Stimulated activated naive B cell treated with anti-CD40 and anti-IgM and Interleukin-4, amounts not matched to agents 10 μg/mL and 1 μg/mL and 100 μg/mL, for 72 hours (primary cell): ENCODE measurements around the gene EMP3.

Experiments
- ATAC-seq, 2 donors: fragments of 150-1000 bp; cut with Tn5 transposase; replicated peaks; 2 replicates each; pipeline ENCODE4 v1.10.0; 2021; ENCODE audit warnings: moderate library complexity in 1 of 2
- DNase-seq: peaks from one replicate; pipeline ENCODE4 v3.0.0; 2021
- H3K27ac Mint-ChIP-seq: one replicate; pipeline ENCODE4 v1.8.0; 2022; ENCODE audit warnings: mild to moderate bottlenecking, mixed read lengths
- H3K27me3 Mint-ChIP-seq, 2 donors: one replicate each; pipeline ENCODE4 v1.8.0; 2022; ENCODE audit warnings: mixed read lengths in 2 of 2
- H3K36me3 Mint-ChIP-seq, 2 donors: one replicate each; pipeline ENCODE4 v1.8.0; 2022; ENCODE audit warnings: mixed read lengths in 2 of 2, mild to moderate bottlenecking in 1 of 2
- H3K4me1 Mint-ChIP-seq, 2 donors: one replicate each; pipeline ENCODE4 v1.8.0; 2022; ENCODE audit warnings: mixed read lengths in 2 of 2, mild to moderate bottlenecking in 1 of 2
- H3K4me3 Mint-ChIP-seq, 2 donors: one replicate each; pipeline ENCODE4 v1.8.0; 2022; ENCODE audit warnings: mild to moderate bottlenecking in 2 of 2, mixed read lengths in 2 of 2, moderate library complexity in 1 of 2
- H3K9me3 Mint-ChIP-seq, 2 donors: one replicate each; pipeline ENCODE4 v1.8.0; 2022; ENCODE audit warnings: mixed read lengths in 2 of 2, mild to moderate bottlenecking in 1 of 2

EMP3 gene

DNA sequence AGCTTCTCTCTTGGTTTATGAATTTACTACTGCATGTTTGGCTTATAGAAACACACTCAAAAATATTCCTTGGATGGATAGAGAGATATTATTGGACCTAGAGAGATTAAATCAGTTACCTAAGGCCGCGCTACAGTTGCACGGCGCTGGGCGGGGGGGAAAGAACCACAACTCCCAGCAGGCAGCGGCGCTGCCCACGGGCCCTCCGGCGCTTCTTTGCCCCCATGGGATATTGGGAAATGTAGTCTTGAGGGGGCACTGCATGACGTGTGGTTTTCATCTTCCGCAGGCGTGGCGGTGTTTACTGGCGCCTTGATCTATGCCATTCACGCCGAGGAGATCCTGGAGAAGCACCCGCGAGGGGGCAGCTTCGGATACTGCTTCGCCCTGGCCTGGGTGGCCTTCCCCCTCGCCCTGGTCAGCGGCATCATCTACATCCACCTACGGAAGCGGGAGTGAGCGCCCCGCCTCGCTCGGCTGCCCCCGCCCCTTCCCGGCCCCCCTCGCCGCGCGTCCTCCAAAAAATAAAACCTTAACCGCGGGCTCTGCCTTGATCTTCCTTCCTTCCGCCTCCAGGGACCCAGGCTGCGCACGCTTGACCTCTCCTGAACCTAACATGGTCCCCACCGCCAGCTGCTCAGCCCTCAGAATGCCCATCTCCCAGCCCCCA lies 4.8 kb downstream of the EMP3 start:
- Mint-ChIP-seq H3K4me3 (peak overlapping the region; percentile 83 to 87), H3K27me3 (no peaks in the 10 kb centered on the region), H3K9me3 (no peaks in the 10 kb centered on the region), H3K4me1 (peaks cover 60 to 89% of the 10 kb centered on the region in 2 donors), H3K27ac (peak overlapping the region; percentile 93), H3K36me3 (peaks cover 36 to 53% of the 10 kb centered on the region in 2 donors)
- DNase-seq (peak; percentile 80), ATAC-seq (peak; percentile 35 to 47)

GRCh38 chr19:48332351-48332661 lies 7.0 kb downstream of the EMP3 start:
- Mint-ChIP-seq H3K36me3 (peaks cover 26 to 36% of the 10 kb centered on the region in 2 donors), H3K4me1 (peaks cover 46 to 71% of the 10 kb centered on the region in 2 donors), H3K4me3 (peak overlapping the region; percentile 91 to 92), H3K27me3 (no peaks in the 10 kb centered on the region), H3K9me3 (no peaks in the 10 kb centered on the region), H3K27ac (no peak overlapping the region)
- ATAC-seq (no peak), DNase-seq (no peak)

DNA sequence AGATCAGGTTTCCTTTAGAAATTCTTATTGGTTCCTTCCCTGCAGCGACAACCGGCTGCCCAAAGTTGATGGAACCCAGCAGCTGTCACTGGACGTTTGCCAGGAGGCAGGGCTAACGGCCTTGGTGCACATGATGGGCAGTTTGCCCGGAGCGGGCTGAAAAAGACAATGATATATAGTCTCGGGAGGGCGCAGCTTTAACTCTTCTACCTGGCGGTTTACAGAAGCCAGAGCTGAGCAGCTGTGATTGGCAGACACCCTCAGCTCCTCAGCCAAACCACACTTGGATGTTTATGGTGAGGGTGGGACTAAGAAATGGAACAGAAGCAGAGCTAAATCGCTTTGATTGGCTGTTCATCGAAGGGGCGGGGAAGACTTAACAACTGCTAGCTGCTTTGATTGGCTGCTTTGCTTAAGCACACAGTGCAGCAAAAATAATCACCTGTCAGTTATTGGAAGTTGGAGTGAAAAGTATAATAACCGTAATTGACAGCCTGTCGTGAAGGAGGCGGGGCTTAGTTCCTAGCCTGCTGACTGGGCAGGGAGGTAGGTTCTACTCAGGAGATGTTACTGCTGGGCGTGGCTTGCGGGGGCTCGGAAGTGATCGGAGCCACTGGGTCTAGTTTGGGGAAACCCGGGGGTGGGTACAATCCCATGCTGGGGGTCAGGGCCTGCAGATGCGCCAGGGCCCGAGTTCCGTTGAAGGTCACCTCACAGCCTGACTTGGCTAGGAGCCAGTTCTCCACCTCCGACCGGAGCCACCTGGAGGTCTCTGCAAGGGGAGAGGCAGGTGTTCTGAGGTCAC lies 7.5 kb downstream of the EMP3 start:
- Mint-ChIP-seq H3K9me3 (no peaks in the 10 kb centered on the region), H3K27me3 (no peaks in the 10 kb centered on the region), H3K4me1 (peaks cover 44 to 65% of the 10 kb centered on the region in 2 donors), H3K27ac (peak overlapping the region; percentile 95), H3K4me3 (peak overlapping the region; percentile 91 to 92), H3K36me3 (peaks cover 21 to 31% of the 10 kb centered on the region in 2 donors)
- DNase-seq (peak; percentile 93), ATAC-seq (peak; percentile 73 to 75)

DNA sequence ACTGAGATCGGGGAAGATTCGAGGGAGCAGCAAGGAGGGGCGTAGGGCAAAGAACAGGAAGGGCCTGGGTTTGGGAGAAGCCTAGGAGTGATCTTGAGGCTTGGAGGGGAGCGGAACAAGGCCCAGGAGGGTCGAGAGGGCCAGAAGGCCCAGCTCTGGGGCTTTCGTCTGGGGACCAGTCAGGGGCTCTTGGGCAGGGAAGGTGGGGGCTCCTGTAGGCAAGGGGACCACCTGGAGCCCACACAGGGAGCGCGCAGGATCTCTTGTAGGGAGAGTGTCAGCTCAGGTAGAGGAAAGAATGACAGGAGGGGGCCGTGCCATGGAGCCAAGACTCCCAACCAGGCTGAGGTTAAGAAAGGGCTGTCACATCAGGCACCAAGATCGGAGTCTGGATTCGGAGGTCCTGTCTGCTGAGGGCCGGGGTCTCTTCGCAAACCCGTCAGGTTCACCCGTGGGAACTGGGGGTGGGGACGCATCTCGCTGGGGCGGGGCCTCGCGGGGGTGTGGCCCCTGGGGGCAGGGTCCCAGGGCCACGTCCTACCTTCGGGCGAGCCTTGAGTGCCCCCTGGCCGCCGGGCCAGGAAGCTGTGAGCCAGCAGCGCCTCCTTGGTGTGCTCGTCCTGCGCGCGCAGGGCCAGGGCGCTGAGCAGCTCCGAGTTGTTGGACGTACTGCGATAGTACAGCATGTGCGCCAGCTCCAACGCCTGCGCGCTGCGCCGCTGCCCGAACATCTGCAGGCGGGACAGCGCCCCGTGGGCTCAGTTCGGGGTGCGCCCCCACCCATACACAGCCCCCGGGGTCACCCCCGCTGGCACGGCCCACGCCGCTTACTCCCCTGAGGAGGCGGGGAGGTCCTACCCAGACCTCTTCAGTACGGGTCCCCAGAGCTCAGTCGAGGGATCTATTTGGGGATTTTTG lies 8.4 kb downstream of the EMP3 start:
- DNase-seq, result peak; percentile 91
- Mint-ChIP-seq H3K9me3 (no peaks in the 10 kb centered on the region), H3K4me1 (peaks cover 42 to 59% of the 10 kb centered on the region in 2 donors), H3K36me3 (peaks cover 20 to 26% of the 10 kb centered on the region in 2 donors), H3K27ac (peak overlapping the region; percentile 95), H3K4me3 (peak overlapping the region; percentile 91 to 92), H3K27me3 (no peaks in the 10 kb centered on the region)
- peak; percentile 77 to 78 for ATAC-seq

- DNase-seq (no peak), ATAC-seq (no peak)
- H3K36me3 Mint-ChIP-seq, result peaks cover 5% of the 10 kb centered on the region in 2 donors
- no peak overlapping the region for H3K4me3 Mint-ChIP-seq
- H3K9me3 Mint-ChIP-seq, result no peaks in the 10 kb centered on the region
- H3K27ac Mint-ChIP-seq, result no peak overlapping the region
- no peaks in the 10 kb centered on the region for H3K27me3 Mint-ChIP-seq
- peaks cover 8 to 15% of the 10 kb centered on the region in 2 donors for H3K4me1 Mint-ChIP-seq
These were observed 13.0 kb downstream of the EMP3 start for GRCh38 chr19:48338253-48338755.

DNA sequence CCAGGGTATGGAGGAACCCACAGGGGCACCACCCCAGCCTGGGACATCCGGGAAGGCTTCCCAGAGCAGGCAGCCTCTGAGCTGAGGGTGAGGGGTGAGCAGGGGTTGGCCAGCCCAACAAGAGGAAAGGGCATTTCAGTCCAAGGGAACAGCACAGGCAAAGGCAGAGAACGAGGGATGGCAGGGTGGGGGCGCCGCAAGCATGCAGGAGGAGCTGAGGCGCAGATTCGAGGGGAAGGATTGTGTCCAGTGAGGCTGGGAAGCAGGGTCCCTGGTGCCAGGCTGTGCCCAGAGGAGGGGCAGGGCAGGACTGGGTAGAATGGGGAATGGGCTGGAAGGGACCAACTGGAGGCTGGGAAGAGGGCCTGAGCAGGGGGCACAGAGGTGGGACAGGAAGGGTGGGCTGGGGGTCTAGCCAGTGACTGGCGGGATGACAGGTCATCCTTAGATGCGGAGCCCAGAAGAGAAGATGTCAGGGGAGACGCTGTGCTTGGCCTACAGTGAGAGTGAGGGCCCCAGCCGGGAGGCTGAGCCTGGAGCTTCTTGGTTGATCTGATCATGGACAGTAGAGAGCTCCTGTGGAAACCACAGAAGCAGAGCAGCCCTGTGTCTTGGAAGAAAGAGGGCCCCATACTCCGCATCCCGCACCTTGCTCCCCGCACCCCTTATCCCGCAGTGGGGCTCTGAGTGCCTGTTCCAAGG lies 13.6 kb downstream of the EMP3 start:
- Mint-ChIP-seq H3K27me3 (no peaks in the 10 kb centered on the region), H3K4me3 (no peak overlapping the region), H3K36me3 (peaks cover 5 to 9% of the 10 kb centered on the region in 2 donors), H3K4me1 (peaks cover 5 to 9% of the 10 kb centered on the region in 2 donors), H3K27ac (no peak overlapping the region), H3K9me3 (no peaks in the 10 kb centered on the region)
- no peak for DNase-seq
- ATAC-seq, result no peak

DNA sequence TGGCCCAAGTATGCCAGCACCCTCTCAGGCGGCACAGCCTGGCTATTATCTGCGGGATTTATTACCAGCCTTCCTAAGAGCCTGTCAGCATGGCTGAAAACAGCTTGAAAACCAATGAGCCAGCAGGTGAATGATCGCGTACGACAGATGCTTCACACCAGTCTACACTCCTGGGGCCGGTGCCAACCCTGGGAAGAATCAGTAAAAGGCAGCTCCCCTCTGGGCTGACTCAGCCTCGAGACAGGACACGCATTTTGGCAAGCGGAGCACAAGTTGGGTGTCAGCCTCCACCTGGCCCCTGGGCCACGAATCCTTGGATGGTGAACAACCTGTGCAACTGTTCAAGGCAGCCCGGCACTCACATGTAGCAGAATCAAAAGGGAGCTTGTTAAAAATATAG lies 15.6 kb downstream of the EMP3 start:
- Mint-ChIP-seq H3K4me3 (no peak overlapping the region), H3K27ac (no peak overlapping the region), H3K27me3 (no peaks in the 10 kb centered on the region), H3K9me3 (no peaks in the 10 kb centered on the region), H3K36me3 (peaks cover 11 to 12% of the 10 kb centered on the region in 2 donors), H3K4me1 (no peaks in the 10 kb centered on the region)
- ATAC-seq, result no peak
- DNase-seq, result no peak

GRCh38 chr19:48341515-48342413 lies 16.4 kb downstream of the EMP3 start:
- no peak overlapping the region for H3K27ac Mint-ChIP-seq
- ATAC-seq, result no peak
- no peaks in the 10 kb centered on the region for H3K9me3 Mint-ChIP-seq
- H3K4me1 Mint-ChIP-seq, result no peaks in the 10 kb centered on the region
- H3K27me3 Mint-ChIP-seq, result no peaks in the 10 kb centered on the region
- no peak overlapping the region for H3K4me3 Mint-ChIP-seq
- no peak for DNase-seq
- H3K36me3 Mint-ChIP-seq, result peaks cover 11 to 12% of the 10 kb centered on the region in 2 donors

DNA sequence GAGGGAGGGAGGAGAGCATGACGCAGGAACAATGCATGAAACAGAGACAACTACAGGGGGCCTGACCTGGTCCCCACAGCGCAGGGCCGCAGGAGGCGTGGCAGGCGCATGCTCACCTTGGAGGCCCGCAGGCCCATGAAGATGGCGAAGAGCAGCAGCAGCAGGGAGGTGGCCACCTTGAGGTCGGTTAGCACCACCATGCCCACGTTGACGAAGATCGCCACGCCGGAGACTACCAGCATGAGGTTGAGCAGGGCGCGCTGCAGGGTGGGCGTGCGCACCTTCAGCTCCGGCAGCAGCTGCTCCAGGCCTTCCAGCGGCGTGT lies 17.0 kb downstream of the EMP3 start:
- no peak for ATAC-seq
- no peaks in the 10 kb centered on the region for H3K9me3 Mint-ChIP-seq

GRCh38 chr19:48342841-48343540 lies 17.6 kb downstream of the EMP3 start:
- ATAC-seq (no peak), DNase-seq (no peak)
- Mint-ChIP-seq H3K27me3 (no peaks in the 10 kb centered on the region), H3K36me3 (peaks cover 10 to 12% of the 10 kb centered on the region in 2 donors), H3K9me3 (no peaks in the 10 kb centered on the region), H3K27ac (peak overlapping the region; percentile 31), H3K4me3 (no peak overlapping the region), H3K4me1 (no peaks in the 10 kb centered on the region)

More for the DNA sequence above, 17.0 kb downstream of the EMP3 start:
- H3K4me1 Mint-ChIP-seq, result no peaks in the 10 kb centered on the region
- no peak overlapping the region for H3K4me3 Mint-ChIP-seq
- DNase-seq, result no peak
- H3K27me3 Mint-ChIP-seq, result no peaks in the 10 kb centered on the region
- H3K27ac Mint-ChIP-seq, result no peak overlapping the region
- peaks cover 11 to 12% of the 10 kb centered on the region in 2 donors for H3K36me3 Mint-ChIP-seq

DNA sequence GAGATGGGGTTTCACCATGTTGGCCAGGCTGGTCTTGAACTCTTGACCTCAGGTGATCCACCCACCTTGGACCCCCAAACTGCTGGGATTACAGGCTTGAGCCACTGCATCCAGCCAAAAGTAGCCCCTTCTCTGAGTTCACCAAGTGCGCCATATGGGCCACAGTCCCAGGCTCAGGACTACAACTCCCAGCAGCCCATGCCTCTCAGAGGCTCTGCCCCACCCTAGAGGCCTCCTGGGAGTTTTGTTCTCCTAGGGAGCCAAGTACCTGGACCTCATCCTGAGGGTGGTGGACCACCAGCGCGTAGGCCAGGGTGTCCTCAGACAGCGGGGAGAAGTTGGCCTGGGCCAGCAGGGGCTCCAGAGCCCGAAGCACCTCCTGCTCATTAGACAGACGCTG lies 19.5 kb downstream of the EMP3 start:
- no peaks in the 10 kb centered on the region for H3K4me1 Mint-ChIP-seq
- no peak overlapping the region for H3K27ac Mint-ChIP-seq
- no peaks in the 10 kb centered on the region for H3K27me3 Mint-ChIP-seq
- H3K4me3 Mint-ChIP-seq, result no peak overlapping the region
- peaks cover 11 to 17% of the 10 kb centered on the region in 2 donors for H3K36me3 Mint-ChIP-seq
- no peaks in the 10 kb centered on the region for H3K9me3 Mint-ChIP-seq
- DNase-seq (no peak), ATAC-seq (no peak)

DNA sequence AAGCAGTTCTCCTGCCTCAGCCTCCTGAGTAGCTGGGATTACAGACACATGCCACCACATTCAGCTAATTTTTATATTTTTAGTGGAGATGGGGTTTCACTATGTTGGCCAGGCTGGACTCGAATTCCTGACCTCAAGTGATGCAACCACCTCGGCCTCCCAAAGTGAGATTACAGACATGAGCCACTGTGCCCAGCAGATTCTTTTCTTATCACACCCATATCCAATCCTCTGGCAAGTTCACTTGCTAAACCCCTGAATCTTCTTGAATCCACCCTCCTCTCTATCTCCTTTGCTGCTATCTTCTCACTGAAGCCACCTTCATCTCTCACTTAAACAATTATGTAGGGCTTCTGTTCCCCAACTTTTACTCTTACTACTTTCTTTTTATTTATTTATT lies 20.8 kb downstream of the EMP3 start:
- Mint-ChIP-seq H3K27ac (no peak overlapping the region), H3K27me3 (no peaks in the 10 kb centered on the region), H3K36me3 (peaks cover 13 to 19% of the 10 kb centered on the region in 2 donors), H3K4me3 (no peak overlapping the region), H3K4me1 (peaks cover 2 to 4% of the 10 kb centered on the region in 2 donors), H3K9me3 (no peaks in the 10 kb centered on the region)
- ATAC-seq (no peak), DNase-seq (no peak)
